HPDE6-E6E7 (cell line): ENCODE data around the gene BMPER.
A peak's percentile ranks its signal among the peaks of the same experiment; 100 is the strongest.

Source experiments
- DNase-seq: peaks from one replicate; pipeline ENCODE4 v3.0.0; 2011; ENCODE audit warnings: missing footprints; ENCODE audit errors: extremely low spot score

Gene BMPER

DNA sequence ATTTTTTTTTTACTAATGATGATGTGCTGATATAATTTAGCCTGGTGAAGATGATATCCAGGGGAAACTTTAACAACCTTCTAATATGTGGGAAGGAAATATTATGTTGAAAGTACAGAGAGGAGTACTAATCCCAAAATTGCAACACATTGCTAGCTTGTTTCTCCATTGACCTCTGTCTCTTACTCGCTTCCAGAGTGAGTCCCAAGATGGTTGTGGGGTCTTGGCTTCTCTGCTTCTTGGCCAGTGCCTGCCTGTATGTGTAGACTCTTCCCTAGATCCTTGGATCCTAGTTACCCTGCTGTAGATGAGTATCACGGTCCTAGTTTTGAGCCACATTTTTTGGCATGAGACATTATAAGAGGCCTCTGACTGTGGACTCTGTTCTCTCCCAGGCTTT, 17.5 kb downstream of the BMPER start:
- no peak for DNase-seq

DNA sequence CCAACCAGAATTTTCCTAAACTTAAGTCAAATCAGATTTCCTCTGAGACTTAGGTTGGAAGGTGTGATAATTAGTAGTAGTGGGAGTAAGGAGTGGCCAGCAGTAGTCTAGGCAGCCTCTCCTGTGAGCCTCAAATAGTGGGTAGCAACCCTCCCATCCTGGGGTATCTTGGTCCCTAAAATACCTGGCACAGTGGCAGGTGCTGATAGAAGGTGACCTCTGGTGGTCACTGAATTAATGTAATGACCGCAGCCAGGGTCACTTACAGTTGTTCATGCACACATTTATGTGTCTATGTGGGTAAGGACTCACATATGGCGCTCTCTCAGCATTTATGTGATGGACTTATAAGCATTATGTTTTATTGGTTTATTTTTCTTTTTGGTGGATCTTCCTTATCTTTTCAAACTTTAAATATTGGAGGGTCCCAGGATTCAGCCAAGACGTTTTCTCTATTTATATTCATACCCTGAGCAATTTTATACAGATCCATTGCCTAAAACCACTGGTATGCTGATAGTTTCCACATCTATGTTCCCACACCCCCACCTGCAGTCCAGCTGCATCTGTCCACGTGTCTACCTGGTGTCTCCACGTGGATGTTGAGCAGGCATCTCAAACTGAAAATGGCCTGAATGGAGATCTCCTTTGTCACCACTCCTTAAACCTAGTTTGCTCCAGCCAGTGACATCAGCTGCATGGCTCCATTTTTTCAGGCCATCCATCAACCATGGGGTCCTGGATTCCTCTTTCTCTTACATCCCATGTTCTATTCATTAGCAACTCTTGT, 18.3 kb downstream of the BMPER start:
- no peak for DNase-seq

DNA sequence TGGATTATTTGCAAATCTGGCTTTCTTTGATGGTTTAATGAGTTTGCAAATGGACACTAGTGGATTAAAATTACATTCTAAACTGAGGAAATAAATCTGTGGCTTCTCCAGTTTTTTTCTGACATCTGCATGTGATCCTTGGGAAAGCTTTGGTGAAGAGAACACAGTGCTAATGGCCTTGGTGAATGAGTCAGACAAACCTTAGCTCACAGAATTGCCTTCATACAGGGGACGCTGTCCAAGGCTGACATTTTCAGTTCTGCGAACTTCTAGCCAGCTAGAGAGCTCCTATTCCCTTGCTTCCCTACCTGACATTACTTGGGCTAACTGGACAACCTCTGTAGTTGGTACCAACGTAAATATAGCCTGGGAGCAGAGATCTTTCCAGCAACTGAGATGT, 21.2 kb downstream of the BMPER start:
- no peak for DNase-seq

DNA sequence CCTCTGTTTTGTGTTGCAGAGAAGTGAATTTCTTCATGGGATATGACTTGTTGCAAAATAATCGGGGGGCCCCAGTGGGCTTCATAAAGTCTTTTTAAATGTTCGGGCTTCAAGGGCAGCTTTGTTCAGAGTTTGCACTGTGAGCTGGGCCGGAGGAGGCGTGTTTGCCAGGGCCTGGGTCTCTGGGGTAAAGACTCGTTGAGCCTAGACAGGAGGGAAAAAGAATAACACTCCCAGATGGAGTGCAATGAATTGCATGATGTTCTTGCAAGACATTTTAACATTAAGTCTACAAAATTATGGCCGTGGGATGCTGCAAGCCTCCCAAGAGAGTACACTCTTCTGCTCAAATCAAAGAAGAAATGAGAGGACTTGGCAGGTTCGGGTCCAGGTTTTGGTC, 23.6 kb downstream of the BMPER start:
- DNase-seq = no peak

DNA sequence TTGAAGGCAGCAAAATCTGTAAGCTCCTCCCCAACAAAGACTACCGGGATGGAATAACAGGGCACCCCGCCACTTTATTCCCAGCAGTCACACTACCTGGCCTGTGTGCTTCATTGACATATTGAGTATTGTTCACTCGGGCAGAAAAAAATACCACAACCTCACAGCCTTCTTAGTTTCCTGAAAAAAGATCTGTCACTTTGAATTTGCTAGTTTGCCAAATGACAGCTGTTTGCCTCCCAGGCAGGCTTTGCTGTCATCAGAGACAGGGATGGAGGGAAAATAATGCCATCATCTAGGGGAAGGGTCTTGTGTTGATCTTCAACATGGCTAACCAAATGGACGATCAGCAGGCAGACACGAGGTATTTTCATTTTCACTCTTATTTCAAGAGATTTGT, 26.9 kb downstream of the BMPER start:
- no peak for DNase-seq

DNA sequence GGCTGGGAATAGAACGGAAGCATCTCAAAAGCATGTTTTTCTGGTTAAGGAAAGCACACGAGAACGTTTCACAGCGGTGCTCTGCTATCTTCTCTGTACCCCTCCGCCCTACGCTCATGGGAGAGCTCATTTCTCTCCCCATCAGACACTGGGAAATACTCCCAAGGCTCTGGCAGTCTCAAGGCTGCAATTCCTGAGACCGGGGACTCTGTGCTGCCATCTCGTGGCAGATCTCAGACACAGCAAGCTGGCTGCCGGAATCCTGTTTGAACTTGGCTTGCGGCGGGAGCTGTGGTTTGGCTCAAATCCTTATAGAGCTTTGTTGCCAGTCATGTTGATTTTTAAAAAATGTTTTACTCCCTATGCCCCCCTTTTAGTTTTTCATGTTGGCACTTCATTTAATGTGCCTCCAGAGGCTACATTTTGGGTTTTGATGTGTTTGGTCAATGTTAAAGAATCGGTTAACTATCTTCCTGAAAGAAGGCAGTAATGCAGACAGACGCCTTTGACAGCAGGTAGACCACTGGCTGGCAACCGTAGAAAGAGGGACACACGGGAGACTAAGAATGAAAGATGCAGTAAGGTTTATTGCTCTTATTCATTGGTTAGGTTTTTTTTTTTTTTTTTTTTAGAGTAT, 27.6 kb downstream of the BMPER start:
- peak; percentile 66 for DNase-seq

DNA sequence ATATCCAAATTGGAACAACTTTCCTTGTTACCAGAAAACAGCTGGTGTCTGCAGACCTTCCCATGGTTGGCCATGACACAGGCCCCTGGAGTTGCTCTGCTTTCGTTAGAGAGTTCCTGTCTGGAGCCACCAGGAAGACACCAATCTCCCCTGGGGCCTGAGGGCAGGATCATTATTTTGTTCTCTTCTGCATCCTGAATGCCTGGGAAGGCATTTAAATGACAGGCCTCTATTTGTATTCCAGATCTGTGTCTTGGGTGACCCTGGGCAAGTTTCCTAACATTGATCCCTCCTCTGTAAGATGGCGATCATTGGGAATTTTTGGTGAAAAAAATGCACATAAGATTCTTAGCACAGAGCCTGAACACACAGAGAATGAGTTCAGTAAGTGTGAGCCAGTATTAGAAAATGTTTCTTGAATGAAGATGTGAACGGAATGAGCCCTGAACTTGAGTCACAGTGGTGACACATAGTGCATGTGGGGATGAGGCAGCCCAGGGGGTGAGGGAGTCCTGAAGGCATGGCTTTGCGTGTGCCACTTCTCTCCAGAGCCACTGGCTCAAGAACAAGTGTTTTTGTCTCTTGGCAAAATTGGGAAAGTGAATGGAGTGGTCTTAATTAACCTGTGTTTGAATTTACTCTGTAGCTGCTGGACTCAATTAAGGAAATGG, 28.4 kb downstream of the BMPER start:
- peak; percentile 52 for DNase-seq

DNA sequence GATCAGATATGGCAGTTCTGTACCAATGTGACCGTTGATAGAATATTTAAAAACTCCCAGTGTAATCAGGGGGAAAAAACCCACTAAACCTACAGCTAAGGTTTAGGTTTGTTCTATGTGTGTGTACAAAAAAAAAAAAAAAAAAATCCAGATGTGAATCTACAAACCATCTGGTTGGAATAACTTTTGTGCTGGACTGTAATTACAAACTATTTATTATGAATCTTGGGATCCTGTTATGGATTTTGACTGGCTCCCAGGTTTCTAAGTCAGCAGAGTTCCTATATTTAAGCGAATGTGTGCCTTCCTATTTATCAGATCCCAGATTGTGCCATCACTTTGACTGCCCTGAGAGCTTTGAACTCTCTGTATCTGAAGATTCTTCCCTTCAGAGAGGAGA, 29.1 kb downstream of the BMPER start:
- no peak for DNase-seq

DNA sequence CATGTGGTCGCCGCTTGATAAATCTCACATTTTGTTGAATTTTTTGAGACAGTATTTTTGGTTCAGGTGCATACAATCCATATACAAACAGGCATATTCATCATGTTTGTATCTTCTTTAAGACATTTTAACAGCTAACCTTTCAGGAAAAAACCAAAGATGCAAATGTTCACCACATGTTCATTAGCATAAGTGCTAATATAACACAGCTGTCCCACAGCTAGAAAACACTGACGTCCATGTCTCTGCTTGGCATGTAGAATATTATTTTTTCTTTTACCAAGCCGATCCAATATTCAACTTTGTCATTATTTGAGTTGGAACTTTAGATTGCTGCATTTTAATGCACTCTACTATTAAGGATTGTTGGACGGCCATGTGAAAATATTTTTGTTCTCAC, 31.2 kb downstream of the BMPER start:
- DNase-seq = no peak

DNA sequence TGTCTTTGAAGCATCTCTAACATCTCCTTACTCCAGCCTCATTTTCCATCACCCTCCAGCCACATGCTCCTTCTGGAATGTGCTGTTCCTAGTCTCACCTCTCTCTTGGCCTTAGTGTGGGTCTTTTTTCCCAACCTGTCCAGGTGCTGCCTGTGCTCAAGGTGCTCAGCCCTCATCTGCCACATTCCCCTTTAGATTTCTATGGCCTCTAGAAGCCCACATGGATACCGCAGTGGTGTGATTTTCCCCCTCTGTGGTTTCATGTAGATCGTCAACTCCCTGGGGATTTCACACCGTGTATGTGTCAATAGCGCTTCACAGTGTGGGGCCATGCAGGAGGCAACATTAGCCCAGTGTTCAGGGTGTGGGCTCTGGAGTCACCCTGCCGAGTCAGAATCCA, 32.5 kb downstream of the BMPER start:
- DNase-seq = no peak

DNA sequence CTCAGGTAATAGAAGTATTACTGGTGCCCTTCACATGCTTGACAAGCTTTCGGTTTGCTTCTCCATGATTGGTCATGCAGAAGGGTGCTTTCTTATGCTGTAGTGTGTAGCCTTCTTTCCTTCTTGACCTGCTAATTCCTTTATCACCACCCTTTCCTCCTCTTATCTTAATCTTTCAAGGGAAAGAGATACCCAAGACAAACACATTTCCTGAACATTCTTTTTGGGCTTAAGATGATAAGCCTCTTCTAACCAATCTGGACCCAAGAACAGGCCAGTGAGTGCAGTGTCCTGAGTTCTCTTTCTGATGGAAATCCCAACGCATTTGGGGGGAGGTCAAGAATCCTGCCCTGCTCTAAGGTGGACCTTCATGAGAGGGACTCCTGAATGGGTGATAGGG, 33.8 kb downstream of the BMPER start:
- DNase-seq = no peak

DNA sequence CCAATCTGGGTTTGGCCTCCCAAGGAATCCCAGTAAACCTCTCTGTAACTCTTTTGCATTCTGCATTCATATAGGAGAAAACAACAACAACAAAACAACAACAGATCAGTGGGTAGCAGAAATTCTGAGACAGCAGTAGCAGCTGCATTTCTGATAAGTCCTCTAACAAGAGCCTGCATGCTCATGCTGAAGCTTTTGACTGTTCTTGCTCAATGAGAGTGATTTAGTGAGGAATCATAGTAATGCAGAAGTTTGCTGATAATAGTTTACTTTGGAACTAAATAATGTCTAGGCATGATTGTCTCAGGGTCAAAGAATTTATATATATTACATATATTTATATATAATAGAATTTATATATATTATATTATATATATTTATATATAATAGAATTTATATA, 35.2 kb downstream of the BMPER start:
- DNase-seq = no peak

DNA sequence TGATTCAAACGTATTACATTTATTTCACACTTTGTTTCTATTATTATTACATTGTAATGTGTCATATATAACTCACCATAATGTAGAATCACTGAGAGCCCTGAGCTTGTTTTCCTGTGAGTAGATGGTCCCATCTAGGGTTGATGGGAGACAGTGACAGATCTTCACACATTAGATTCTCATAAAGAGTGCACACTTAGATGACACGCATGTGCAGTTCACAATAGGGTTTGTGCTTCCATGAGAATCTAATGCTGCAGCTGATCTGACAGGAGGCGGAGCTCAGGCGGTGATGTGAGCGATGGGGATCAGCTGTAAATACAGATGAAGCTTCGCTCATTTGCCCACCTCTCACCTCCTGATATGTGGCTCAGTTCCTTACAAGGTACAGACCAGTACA, 36.1 kb downstream of the BMPER start:
- no peak for DNase-seq

DNA sequence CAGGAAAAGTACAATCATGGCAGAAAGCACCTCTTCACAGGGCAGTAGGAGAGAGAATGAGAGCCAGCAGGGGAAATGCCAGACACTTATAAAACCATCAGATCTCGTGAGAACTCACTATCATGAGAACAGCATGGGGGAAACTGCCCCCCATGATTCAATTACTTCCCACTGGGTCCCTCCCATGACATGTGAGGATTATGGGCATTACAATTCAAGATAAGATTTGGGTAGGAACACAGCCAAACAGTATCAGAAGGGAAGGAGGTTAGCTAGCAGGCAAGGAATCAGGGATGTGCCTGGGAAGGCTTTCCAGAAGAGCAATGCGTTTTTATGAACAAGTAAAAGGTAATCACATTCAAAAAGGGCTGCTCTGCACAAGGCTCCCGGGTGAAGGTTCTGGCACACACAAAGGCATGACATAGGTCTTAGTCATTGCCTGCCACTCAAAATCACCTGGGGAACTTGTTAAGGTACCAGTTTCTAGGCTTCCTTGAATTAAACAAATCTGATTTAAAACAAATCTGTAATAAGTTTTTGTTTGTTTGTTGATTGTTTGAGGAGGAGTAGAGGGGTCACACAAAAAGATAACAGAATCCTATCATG, 40.9 kb downstream of the BMPER start:
- DNase-seq = peak; percentile 37

DNA sequence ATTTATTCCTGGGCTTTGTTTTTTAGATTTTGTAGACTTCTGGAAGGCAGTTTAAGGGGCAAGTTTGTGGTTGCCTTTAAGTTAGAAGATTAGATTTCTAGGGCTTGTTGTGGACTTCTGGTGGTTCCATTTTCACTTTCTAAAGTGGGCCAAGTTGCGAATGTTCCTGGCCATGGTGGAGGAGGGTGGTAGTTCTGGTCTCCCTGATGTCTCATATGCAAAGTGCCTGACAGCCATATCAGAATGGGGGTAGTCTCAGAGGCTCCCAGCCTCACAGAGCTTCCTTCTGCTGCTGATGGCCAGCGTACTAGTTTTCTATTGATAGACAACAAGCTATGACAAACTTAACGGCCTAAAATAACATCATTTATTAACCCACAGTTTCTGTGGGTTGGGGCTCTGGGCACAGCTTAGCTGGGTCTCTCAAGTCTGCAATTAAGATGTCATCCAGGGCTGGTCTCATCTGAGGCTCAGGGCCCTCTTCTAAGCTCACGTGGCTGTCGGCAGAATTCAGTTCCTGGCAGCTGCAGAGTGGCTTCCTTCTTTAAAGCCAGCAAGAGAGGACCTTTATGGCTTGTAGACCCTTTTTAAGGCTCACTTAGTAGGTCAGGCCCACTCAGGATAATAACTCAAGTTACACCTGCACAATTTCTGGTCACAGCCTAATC, 44.8 kb downstream of the BMPER start:
- DNase-seq = no peak

DNA sequence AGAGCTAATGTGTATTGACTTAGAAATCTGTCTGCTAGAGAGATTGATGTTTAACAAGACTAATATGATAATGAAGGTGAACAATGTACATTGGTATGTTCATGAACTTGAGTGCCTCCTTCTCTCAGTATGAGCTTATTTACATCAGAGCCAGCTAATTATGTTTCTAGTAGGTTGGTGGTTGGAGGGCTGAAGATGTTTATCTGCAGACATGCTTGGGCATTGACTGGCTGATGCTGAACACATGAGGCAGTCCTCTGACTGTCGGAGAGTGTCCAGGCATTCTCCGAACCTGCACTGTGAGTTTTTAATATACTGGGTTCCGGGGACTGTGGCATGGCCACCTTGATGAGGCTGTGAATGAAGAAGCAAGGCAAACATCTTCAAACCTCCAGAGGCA, 47.5 kb downstream of the BMPER start:
- DNase-seq = no peak

DNA sequence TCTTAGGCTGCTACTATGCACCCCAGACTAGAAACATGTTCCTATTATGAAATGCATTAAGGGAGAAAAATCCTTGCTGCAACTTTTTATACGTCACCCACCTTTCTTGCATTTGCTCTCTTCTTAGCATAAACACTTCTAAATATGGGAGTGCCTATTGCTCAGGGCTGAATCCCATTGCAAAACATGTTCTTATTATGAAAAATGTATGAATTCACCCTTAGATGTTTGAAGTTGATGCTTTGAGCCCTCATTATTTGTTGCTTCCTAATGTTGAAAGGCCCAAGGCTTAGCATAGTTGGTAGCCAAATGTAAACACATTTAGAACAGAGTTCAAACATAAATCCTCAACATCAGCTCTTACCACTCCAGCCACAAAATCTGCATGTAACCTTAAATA, 52.8 kb downstream of the BMPER start:
- no peak for DNase-seq

DNA sequence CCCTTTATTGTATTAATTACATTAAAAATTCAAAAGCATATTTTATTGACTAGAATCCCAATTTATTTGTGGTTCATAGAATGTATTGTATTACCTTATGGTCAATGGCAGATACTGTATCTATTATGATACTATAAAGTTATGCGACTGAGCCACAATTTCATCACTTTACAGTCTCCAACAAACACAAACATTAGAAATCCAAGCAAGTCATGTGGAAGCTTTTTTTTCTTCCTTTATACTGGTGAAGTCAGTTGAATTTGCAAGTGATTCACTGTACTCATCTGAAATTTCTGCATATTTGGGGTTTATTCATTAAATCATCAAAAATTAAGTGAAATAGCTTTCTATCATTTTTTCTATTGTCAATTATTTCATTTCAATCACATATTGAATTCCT, 54.3 kb downstream of the BMPER start:
- no peak for DNase-seq

DNA sequence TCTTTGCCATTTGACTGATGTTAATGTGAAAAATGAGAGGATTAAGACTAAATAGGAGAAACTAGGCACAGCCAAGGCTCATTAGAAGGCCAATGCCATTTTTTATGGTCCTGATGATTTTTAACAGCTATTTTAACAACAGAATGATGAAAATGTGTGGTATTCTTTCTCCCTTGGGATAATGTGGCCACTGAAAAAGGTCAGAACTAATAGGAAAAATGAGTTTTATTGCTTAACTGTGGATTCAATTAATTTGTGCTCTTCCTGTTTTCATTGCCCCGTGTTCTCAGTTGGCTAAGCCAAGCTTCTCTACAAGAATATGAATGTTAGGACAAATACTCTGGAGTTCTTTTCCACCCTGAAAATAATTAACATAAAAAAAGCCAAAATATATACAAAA, 56.6 kb downstream of the BMPER start:
- no peak for DNase-seq

DNA sequence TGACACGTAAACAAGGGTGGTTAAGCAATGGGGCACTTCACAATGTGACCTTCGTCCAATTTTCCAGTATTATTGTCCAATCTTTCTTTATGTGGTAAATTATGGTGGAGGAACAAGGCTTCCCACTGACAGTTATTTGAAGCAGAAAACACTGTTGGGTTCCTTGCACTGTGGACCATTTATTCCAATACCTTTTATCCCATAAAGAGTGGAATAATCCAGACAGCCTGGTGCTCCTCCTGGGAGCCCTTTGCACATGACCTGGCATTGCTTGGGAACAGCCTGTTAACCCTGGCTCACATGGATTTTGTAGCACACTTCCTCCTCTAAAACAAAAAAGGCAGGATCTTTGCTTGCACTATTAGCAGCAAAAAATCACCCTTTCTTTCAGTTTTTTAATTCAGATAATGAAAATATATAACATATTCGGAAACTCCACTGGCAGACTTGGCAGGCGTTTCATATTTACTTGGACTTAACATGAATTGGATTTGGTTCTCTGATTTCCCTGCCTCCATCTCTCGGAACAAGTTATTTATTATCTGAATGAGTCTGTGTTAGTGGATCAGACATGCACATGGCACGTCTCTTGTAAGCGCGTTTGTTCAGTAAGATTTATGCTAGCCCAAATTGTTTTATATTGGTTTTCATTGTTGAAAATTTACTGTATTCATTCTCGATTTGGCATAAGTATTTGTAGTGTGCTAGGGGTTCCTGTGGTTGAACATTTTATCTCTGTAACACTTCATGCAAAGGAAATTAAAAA, 59.3 kb downstream of the BMPER start:
- DNase-seq = no peak

DNA sequence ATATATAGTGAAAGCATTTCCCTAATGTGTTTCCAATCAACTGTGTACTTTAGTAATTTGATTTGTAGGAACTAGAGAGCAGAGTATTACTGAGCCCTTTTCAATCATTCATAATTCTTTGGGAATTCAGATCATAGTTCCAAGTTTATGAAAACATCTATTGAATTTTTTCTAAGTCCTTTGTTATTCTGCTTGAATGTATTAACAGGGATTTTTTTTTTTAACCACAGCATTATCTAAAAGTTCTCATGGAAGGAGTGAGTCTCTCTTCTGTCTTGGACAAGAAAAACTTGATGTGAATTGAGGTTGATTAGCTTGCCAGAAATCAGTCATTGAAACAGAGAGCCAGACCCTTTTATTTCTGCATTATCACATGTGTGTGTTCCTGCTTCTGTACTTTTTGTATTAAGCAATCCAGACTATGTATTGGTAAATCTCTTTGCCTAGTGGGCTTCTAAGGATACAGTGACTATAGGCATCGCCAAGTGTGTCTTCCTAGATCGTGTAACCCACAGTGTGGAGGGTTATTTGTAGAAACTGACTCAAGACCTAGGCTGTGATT, 59.9 kb downstream of the BMPER start:
- DNase-seq = no peak
